Measurements from ENCODE around the gene MET. TPM values are rescaled to one million over a fixed set of nuclear protein-coding genes. Genes with fewer than 3 reads are reported as not detected.
A peak's percentile ranks its signal among the peaks of the same experiment; 100 is the strongest.

The MET gene
- total RNA-seq, 1 donor from 2014 or later = 161 TPM

DNA sequence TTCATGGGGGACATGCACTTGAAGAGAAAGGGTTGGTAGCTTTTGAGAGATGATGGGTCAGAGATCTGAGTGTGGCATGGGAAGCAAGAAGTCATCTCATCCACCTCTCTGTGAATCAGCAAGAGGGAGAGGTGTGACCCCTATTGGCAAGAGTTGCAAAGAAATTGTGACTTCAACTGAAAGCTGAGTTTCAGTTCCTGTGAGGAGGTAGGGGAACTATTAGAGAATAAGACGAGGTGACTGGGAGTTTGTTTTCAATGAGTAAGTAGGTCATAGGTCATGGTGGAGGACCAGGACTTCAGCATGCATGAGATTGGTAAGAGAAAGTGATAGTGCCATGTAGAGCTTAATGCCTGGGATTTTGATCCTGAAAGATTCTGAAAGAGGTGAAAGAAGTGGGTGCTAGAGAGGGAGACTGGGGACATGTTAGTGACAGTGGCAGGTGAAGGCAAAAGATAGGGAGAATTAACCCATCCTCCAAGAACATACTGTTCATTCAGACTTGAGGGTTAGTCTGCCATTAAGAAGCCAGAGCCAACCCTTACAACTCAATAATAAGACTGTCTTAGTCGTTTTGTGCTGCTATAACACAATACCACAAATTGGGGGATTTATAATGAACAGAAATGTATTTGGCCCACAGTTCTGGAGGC, 114.9 kb downstream of the MET start:
- no peak overlapping the region for H3K4me3 ChIP-seq (ENCODE audit: low read depth, low read length)
- TF ChIP-seq, protein P1, sequence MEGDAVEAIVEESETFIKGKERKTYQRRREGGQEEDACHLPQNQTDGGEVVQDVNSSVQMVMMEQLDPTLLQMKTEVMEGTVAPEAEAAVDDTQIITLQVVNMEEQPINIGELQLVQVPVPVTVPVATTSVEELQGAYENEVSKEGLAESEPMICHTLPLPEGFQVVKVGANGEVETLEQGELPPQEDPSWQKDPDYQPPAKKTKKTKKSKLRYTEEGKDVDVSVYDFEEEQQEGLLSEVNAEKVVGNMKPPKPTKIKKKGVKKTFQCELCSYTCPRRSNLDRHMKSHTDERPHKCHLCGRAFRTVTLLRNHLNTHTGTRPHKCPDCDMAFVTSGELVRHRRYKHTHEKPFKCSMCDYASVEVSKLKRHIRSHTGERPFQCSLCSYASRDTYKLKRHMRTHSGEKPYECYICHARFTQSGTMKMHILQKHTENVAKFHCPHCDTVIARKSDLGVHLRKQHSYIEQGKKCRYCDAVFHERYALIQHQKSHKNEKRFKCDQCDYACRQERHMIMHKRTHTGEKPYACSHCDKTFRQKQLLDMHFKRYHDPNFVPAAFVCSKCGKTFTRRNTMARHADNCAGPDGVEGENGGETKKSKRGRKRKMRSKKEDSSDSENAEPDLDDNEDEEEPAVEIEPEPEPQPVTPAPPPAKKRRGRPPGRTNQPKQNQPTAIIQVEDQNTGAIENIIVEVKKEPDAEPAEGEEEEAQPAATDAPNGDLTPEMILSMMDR (IDR thresholded peaks at IDR 0.05; ENCODE audit: insufficient read depth, low read length, poor library complexity, severe bottlenecking) = peak; percentile 48
- DNase-seq (ENCODE audit: low read depth) = no peak
- no peaks in the 10 kb centered on the region for H3K27me3 ChIP-seq (ENCODE audit: control insufficient read depth, insufficient read depth, low read length)
- peaks cover 4% of the 10 kb centered on the region for H3K36me3 ChIP-seq (ENCODE audit: control insufficient read depth, insufficient read depth, low read length)

DNA sequence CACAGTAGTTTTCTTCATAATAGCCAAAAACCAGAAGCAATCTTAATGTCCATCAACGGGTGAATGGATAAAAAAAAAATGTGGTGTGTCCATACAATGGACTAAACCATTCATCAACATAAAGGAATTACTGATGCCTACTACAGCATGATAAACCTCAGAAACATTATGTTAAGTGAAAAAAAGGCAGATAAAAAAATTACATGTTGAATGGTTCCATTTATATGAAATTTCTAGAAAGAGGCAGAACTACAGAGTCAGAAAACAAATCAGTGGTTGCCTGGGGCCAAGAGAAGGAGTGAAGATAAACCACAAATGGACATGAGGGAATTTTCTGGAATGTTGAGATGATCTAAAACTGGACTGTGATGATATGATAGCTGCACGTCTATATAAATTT, 115.9 kb downstream of the MET start:
- H3K27me3 ChIP-seq (ENCODE audit: control insufficient read depth, insufficient read depth, low read length) = no peaks in the 10 kb centered on the region
- no peak for DNase-seq (ENCODE audit: low read depth)
- peaks cover 4% of the 10 kb centered on the region for H3K36me3 ChIP-seq (ENCODE audit: control insufficient read depth, insufficient read depth, low read length)
- TF ChIP-seq, protein P1 (IDR thresholded peaks at IDR 0.05; ENCODE audit: insufficient read depth, low read length, poor library complexity, severe bottlenecking) = no peak
- no peak overlapping the region for H3K4me3 ChIP-seq (ENCODE audit: low read depth, low read length)

DNA sequence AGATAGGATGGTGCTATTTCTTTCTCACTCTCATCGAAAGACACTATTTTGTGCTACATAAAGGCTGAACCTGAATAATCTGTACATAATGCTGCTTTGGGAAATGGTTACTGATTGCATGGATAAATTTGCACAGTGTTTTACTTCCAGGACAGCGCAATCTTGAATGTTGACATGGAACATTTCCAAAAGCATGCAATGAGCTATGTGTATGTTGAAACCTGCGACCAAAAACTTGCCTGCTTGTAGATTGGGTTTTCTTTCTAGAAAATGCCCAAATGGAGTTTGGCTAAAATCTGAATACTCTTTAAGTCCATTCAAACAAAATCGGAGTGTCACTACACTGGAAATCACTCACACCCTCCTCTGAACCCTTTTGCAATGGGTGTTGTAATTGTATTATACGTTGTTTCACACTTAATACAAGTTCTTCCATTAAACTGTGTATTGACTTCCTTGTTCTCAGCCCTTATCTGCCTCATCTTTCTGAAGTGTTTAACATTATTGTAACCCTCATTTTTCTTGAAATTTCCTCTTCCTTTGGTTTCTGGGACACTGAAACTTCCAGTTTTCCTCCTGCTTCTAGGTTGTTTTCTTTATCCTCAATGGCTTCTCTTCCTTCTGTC, 116.7 kb downstream of the MET start:
- TF ChIP-seq, protein P1 (IDR thresholded peaks at IDR 0.05; ENCODE audit: insufficient read depth, low read length, poor library complexity, severe bottlenecking) = no peak
- Histone ChIP-seq H3K36me3 (ENCODE audit: control insufficient read depth, insufficient read depth, low read length) (peaks cover 4% of the 10 kb centered on the region), H3K27me3 (ENCODE audit: control insufficient read depth, insufficient read depth, low read length) (no peaks in the 10 kb centered on the region), H3K4me3 (ENCODE audit: low read depth, low read length) (no peak overlapping the region)
- DNase-seq (ENCODE audit: low read depth) = no peak

DNA sequence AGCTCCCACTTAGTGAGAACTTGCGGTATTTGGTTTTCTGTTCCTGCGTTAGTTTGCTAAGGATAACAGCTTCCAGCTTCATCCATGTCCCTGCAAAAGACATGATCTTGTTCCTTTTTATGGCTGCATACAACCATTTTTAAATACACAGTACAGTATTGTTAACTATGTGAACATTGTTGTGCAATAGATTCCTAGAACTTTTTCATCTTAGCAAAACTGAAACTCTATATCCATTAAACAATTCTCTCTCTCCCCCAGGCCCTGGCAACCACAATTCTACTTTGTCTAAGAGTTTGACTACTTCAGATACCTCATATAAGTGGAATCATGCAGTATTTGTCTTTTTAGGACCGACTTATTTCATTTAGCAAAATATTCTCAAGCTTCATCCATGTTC, 118.0 kb downstream of the MET start:
- TF ChIP-seq, protein P1 (IDR thresholded peaks at IDR 0.05; ENCODE audit: insufficient read depth, low read length, poor library complexity, severe bottlenecking) = no peak
- DNase-seq (ENCODE audit: low read depth) = no peak
- Histone ChIP-seq H3K4me3 (ENCODE audit: low read depth, low read length) (no peak overlapping the region), H3K36me3 (ENCODE audit: control insufficient read depth, insufficient read depth, low read length) (no peaks in the 10 kb centered on the region), H3K27me3 (ENCODE audit: control insufficient read depth, insufficient read depth, low read length) (no peaks in the 10 kb centered on the region)

DNA sequence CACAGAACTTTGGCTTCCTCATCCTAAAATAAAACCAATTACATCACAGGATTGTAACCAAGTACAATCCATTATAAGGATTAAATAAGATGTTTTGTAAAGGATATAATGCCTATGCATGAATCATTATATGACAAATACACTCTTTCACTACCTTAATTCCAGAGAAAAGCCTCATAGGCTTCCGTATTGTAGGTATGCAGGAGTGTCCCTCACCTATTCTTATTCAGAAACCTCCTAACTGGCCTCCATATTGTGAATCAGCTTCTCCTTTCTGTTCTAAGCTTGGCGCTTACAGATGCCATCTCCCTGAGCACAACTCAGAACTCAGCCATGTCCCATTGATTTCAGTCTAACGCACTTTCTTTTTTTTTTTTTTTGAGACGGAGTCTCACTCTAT, 120.8 kb downstream of the MET start:
- DNase-seq (ENCODE audit: low read depth) = no peak
- TF ChIP-seq, protein P1 (IDR thresholded peaks at IDR 0.05; ENCODE audit: insufficient read depth, low read length, poor library complexity, severe bottlenecking) = no peak
- Histone ChIP-seq H3K4me3 (ENCODE audit: low read depth, low read length) (no peak overlapping the region), H3K36me3 (ENCODE audit: control insufficient read depth, insufficient read depth, low read length) (peaks cover 3% of the 10 kb centered on the region), H3K27me3 (ENCODE audit: control insufficient read depth, insufficient read depth, low read length) (no peaks in the 10 kb centered on the region)
